ENCODE measurements around the gene SLC6A5.

DNA sequence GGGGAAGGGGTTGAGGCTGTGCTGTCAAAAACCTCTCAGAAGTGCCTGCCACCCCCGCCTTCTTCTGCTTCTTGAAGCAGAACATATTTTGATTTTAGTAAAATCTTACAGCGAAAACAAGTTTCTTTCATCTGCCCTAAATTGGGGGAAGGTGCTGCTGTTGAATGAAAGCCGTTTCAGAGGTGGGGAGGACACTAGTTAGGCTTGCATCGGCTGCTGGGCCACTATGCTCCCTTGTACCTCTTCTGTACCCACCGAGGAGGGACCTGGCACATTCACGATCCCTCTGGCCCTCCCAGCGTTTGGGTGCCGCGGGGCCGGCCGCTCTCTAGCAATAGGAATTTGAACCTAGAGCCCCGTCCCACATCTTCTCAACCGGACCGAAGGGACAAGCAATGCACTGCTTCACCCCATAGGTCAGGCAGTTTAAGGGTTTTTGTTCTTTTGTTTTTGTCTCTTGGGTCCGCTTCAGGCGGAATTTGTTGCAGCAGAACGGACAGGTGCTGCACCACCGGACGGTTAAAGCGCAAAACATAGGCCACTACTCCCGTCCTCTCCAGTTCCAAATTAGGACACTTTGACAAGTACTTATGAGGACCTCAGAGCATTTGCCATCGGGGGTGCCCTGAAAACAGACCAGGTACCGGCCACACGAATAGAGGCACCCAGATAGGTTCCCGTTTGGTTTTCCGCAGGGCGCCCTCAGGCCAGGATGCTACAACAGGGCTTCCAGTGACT lies 5.6 kb downstream of the SLC6A5 start:
- TF ChIP-seq POLR2AphosphoS5 (IDR thresholded peaks at IDR 0.05) (no peak), POLR2A (IDR thresholded peaks at IDR 0.05; ENCODE audit: low read depth) (no peak), CTCF (IDR thresholded peaks at IDR 0.05) (no peak), EP300 (IDR thresholded peaks at IDR 0.05) (no peak)
